Astrocyte (in vitro differentiated cells and primary cell): ENCODE results near the gene WWP2.

Experiments
- EZH2 ChIP-seq: IDR thresholded peaks from 2 replicates; pipeline ENCODE4 v1.6.1; 2012; ENCODE audit warnings: mild to moderate bottlenecking, low read length, inconsistent platforms; ENCODE audit not compliant: insufficient read depth
- TF ChIP-seq, protein P1 (sequence below): IDR thresholded peaks from 2 replicates; pipeline ENCODE4 v1.5.1; 2011; ENCODE audit warnings: low read depth, mild to moderate bottlenecking, inconsistent platforms, low read length, moderate library complexity; ENCODE audit not compliant: insufficient read depth

DNA sequence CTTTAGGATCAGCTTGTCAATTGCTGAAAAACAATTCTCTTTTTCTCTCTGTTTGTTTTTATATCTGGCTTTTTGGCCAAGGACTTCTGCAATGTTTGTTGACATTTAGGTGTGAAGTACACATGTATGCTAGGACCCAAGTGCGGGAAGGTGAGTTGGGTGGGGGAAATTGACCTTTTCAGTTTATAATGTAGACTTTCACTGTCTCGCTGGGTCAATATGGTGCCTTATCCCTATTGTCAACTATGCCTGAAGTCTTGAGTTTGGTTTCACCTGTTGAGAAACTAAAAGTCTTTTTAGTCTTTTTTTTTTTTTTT, 9.5 kb downstream of the WWP2 start:
- TF ChIP-seq, protein P1, sequence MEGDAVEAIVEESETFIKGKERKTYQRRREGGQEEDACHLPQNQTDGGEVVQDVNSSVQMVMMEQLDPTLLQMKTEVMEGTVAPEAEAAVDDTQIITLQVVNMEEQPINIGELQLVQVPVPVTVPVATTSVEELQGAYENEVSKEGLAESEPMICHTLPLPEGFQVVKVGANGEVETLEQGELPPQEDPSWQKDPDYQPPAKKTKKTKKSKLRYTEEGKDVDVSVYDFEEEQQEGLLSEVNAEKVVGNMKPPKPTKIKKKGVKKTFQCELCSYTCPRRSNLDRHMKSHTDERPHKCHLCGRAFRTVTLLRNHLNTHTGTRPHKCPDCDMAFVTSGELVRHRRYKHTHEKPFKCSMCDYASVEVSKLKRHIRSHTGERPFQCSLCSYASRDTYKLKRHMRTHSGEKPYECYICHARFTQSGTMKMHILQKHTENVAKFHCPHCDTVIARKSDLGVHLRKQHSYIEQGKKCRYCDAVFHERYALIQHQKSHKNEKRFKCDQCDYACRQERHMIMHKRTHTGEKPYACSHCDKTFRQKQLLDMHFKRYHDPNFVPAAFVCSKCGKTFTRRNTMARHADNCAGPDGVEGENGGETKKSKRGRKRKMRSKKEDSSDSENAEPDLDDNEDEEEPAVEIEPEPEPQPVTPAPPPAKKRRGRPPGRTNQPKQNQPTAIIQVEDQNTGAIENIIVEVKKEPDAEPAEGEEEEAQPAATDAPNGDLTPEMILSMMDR = no peak
- no peak for TF ChIP-seq EZH2
